ENCODE data around the gene CPSF4L. TPM values are rescaled to one million over a fixed set of nuclear protein-coding genes. Genes with fewer than 3 reads are reported as not detected.

The CPSF4L gene
- total RNA-seq, 1 donor from 2014 or later: not detected

DNA sequence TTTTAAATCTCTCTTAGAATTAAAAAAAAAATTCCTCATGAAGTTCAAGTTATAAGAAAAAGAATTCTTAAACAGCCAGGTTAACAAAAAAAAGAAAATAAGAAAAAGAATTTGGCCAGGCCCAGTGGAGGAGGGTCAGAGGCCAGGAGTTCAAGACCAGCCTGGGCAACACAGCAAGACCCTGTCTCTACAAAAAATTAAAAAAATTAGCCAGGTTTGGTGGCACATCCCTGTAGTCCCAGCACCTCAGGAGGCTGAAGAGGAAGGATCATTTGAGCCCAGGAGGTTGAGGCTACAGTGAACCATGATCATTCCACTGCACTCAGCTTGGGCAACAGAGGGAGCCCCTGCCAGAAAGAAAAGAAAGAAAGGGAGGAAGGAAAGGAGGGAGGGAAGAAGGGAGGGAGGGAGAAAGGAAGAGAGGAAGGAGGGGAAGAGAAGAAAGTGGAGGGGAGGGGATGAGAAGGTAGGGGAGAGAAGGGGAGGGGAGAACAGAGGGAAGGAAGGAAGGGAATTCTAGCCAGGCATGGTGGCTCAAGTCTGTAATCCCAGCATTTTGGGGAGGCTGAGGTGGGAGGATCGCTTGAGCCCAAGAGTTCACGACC, 38.0 kb downstream of the CPSF4L start:
- Histone ChIP-seq H3K9me3 (no peaks in the 10 kb centered on the region), H3K4me1 (peaks cover 0 to 8% of the 10 kb centered on the region in 2 donors), H3K36me3 (no peaks in the 10 kb centered on the region), H3K27ac (no peak overlapping the region), H3K27me3 (no peaks in the 10 kb centered on the region), H3K4me3 (no peak overlapping the region)
- DNase-seq (ENCODE audit: low spot score in 2 of 2): no peak
- TF ChIP-seq, protein P1, sequence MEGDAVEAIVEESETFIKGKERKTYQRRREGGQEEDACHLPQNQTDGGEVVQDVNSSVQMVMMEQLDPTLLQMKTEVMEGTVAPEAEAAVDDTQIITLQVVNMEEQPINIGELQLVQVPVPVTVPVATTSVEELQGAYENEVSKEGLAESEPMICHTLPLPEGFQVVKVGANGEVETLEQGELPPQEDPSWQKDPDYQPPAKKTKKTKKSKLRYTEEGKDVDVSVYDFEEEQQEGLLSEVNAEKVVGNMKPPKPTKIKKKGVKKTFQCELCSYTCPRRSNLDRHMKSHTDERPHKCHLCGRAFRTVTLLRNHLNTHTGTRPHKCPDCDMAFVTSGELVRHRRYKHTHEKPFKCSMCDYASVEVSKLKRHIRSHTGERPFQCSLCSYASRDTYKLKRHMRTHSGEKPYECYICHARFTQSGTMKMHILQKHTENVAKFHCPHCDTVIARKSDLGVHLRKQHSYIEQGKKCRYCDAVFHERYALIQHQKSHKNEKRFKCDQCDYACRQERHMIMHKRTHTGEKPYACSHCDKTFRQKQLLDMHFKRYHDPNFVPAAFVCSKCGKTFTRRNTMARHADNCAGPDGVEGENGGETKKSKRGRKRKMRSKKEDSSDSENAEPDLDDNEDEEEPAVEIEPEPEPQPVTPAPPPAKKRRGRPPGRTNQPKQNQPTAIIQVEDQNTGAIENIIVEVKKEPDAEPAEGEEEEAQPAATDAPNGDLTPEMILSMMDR (IDR thresholded peaks at IDR 0.05): no peak
- intact Hi-C loops (cut with DNase I): no loop called here

DNA sequence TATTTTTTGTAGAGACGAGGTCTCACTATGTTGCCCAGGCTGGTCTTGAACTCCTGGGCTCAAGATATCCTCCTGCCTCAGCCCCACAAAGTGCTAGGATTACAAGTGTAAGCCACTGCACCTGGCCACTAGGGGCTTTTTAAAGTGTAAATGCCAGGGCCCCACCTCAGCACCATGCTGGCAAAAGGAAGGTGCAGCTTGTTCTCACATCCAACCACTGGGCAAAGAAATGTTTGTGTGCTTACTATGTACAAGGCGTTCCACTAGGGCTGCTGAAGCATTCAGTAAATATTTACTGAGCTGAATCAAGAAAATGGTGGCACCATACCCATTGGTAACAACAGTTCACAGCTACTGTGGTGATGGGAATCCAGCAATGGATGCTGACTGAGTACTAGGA, 46.2 kb downstream of the CPSF4L start:
- DNase-seq (ENCODE audit: low spot score in 2 of 2): no peak
- no peak overlapping the region for H3K27ac ChIP-seq
- H3K27me3 ChIP-seq: no peaks in the 10 kb centered on the region
- H3K36me3 ChIP-seq: peaks cover 0 to 18% of the 10 kb centered on the region in 2 donors
- H3K4me1 ChIP-seq: no peaks in the 10 kb centered on the region
- H3K4me3 ChIP-seq: no peak overlapping the region
- H3K9me3 ChIP-seq: no peaks in the 10 kb centered on the region
- intact Hi-C loops (cut with DNase I): no loop called here
- TF ChIP-seq, protein P1 (IDR thresholded peaks at IDR 0.05): no peak

DNA sequence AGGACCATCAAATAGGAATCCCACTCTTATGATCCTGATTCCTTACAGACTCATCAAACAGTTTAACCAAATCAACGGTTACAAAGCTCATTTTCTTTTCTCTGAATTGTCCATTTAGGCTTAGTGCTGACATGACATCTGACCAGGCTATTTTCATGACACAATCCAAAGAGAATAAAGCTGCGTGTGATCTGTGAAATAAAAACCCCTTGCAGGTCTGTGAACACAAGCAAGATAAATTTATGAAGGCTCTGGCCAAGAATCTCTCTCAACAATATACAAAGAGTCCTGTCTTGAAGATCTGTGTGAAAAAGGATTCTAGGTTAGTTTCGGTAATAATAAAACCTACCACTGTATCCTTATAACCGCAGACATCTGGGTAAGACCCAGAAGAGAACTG, 46.8 kb downstream of the CPSF4L start:
- TF ChIP-seq, protein P1 (IDR thresholded peaks at IDR 0.05): no peak
- H3K27me3 ChIP-seq: no peaks in the 10 kb centered on the region
- no peak overlapping the region for H3K4me3 ChIP-seq
- no peak for DNase-seq (ENCODE audit: low spot score in 2 of 2)
- intact Hi-C loops (cut with DNase I): no loop called here
- no peak overlapping the region for H3K27ac ChIP-seq
- H3K9me3 ChIP-seq: no peaks in the 10 kb centered on the region
- no peaks in the 10 kb centered on the region for H3K4me1 ChIP-seq
- peaks cover under 1 to 19% of the 10 kb centered on the region in 2 donors for H3K36me3 ChIP-seq

GRCh38 chr17:73214008-73214407, 47.7 kb downstream of the CPSF4L start:
- DNase-seq (ENCODE audit: low spot score in 2 of 2): no peak
- Histone ChIP-seq H3K27ac (no peak overlapping the region), H3K9me3 (no peaks in the 10 kb centered on the region), H3K4me1 (no peaks in the 10 kb centered on the region), H3K36me3 (peaks cover 8 to 28% of the 10 kb centered on the region in 2 donors), H3K27me3 (no peaks in the 10 kb centered on the region), H3K4me3 (no peak overlapping the region)
- intact Hi-C loops (cut with DNase I): no loop called here
- TF ChIP-seq, protein P1 (IDR thresholded peaks at IDR 0.05): no peak

GRCh38 chr17:73211745-73212144, 49.9 kb downstream of the CPSF4L start:
- peaks cover 29 to 44% of the 10 kb centered on the region in 2 donors for H3K36me3 ChIP-seq

More at GRCh38 chr17:73211745-73212144, 49.9 kb downstream of the CPSF4L start:
- TF ChIP-seq, protein P1 (IDR thresholded peaks at IDR 0.05): no peak
- Histone ChIP-seq H3K27ac (no peak overlapping the region), H3K4me3 (no peak overlapping the region), H3K4me1 (no peaks in the 10 kb centered on the region), H3K27me3 (no peaks in the 10 kb centered on the region), H3K9me3 (no peaks in the 10 kb centered on the region)
- intact Hi-C loops (cut with DNase I): no loop called here
- peak in 1 of 2 donors; percentile 55 for DNase-seq (ENCODE audit: low spot score in 2 of 2)

All from ascending aorta (tissue), 2 donors.